ENCODE results near the gene NPR1. TPM values are rescaled to one million over a fixed set of nuclear protein-coding genes. Genes with fewer than 3 reads are reported as not detected.

NPR1 gene
- total and polyA plus RNA-seq, 2 of the 13 experiments (the other 11 are each of a cell fraction or from before 2014, with no cell fraction given) = not detected

- peak; percentile 63 for TF ChIP-seq PAXIP1 (CRISPR knock-in tag; conservative IDR thresholded peaks at IDR 0.05)
- TF ChIP-seq FOXA3 (CRISPR knock-in tag; IDR thresholded peaks at IDR 0.05) = peak; percentile 65
- TF ChIP-seq MED8 (CRISPR knock-in tag; IDR thresholded peaks at IDR 0.05; ENCODE audit: insufficient replicate concordance) = peak; percentile 80
- TF ChIP-seq SATB2 (CRISPR knock-in tag; IDR thresholded peaks at IDR 0.05) = no peak
- TF ChIP-seq ZNF510 (CRISPR knock-in tag; IDR thresholded peaks at IDR 0.05; ENCODE audit: low read depth) = no peak
- 0 out of 2 replicates have a peak, but pooled peaks have one; percentile 41 for TF ChIP-seq ZNF136 (CRISPR knock-in tag; IDR thresholded peaks at IDR 0.05; ENCODE audit: low read depth)
- no peak for TF ChIP-seq MTF2 (CRISPR knock-in tag; IDR thresholded peaks at IDR 0.05; ENCODE audit: borderline replicate concordance)
- TF ChIP-seq PRDM10 (CRISPR knock-in tag; IDR thresholded peaks at IDR 0.05; ENCODE audit: low read depth) = no peak
- no peak for TF ChIP-seq ZNF720 (CRISPR knock-in tag; IDR thresholded peaks at IDR 0.05)
- peak; percentile 89 for TF ChIP-seq ZMYM4 (CRISPR knock-in tag; IDR thresholded peaks at IDR 0.05)
- no peak for TF ChIP-seq SKIL (CRISPR knock-in tag; IDR thresholded peaks at IDR 0.05; ENCODE audit: borderline replicate concordance)
- no peak for TF ChIP-seq CENPX (CRISPR knock-in tag; IDR thresholded peaks at IDR 0.05)
- TF ChIP-seq NR2F1 (CRISPR knock-in tag; IDR thresholded peaks at IDR 0.05) = no peak
- TF ChIP-seq ZNF841 (CRISPR knock-in tag; IDR thresholded peaks at IDR 0.05; ENCODE audit: borderline replicate concordance) = no peak
- 0 out of 2 replicates have a peak, but pooled peaks have one; percentile 47 for TF ChIP-seq MXD3 (CRISPR knock-in tag; IDR thresholded peaks at IDR 0.05)
- TF ChIP-seq NR2F6 (IDR thresholded peaks at IDR 0.05) = no peak
- no peak for TF ChIP-seq NR2F6 (CRISPR knock-in tag; IDR thresholded peaks at IDR 0.05)
- no peak for TF ChIP-seq NR3C1 (CRISPR knock-in tag; IDR thresholded peaks at IDR 0.05)
- TF ChIP-seq POGZ (CRISPR knock-in tag; IDR thresholded peaks at IDR 0.05) = peak; percentile 91
- TF ChIP-seq KLF13 (CRISPR knock-in tag; IDR thresholded peaks at IDR 0.05) = no peak
Measured at GRCh38 chr1:153633754-153634665, 44.5 kb upstream of the NPR1 start, which contains the start of gene CHTOP (continued).

Measured in HepG2 (cell line).